GM23248 (cell line): Measurements from ENCODE around the gene MPP1.

Source experiments
- EZH2 ChIP-seq: fragments of 200-600 bp; sonication (generic); IDR thresholded peaks from 2 replicates; pipeline ENCODE4 v1.6.1; 2018; ENCODE audit warnings: antibody characterized with exemption, mild to moderate bottlenecking; ENCODE audit not compliant: insufficient read depth, poor library complexity, severe bottlenecking
- EZH2phosphoT487 ChIP-seq: fragments of 200-600 bp; sonication (generic); IDR thresholded peaks from 2 replicates; pipeline ENCODE4 v1.6.1; 2018; ENCODE audit warnings: antibody characterized with exemption, moderate library complexity, mild to moderate bottlenecking, low read depth; ENCODE audit not compliant: insufficient read depth

DNA sequence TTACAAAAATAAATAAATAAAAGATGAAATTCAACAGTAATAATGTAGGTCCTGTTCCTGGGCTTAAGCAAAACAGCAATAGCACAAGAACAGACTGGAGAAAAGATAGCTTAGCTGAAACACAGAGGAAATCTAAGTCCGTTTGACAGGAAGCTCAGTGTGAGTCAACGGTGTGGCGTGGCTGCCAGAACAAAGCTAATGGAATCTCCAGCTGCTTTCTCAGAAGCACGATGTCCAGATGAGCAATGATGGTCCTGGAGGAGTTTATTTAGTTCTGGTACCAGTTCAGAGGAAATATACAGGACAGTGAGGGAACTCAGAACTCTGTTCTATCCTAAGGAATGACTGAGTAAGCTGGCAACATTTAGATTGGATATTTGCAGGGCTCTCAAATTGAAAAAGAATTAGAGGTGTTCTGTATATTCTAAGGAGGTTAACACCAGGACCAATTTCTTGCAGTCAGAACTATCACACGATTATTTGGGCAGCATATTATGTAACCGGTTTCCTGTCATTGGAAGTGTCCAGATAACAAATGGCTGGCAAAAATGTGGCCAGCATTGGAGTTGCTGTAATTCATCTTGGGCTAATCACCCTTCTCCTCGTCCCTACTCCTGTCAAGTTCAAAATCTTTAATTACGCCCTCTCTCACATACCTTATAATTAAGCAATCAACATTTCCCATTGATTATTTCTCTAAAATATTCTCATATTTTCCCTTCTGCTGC lies 67.1 kb downstream of the MPP1 start:
- TF ChIP-seq EZH2 (no peak), EZH2phosphoT487 (no peak)
